IPS DF 19.7 (cell line): Measurements from ENCODE around the gene MAN1A1.

ENCODE experiments used
- DNase-seq: peaks from one replicate; pipeline ENCODE4 v3.0.0-alpha.2; 2013; ENCODE audit warnings: low read depth, low spot score

The MAN1A1 gene

GRCh38 chr6:119237177-119237715, 112.3 kb downstream of the MAN1A1 start:
- DNase-seq = no peak

GRCh38 chr6:119234941-119235340, 114.6 kb downstream of the MAN1A1 start:
- DNase-seq = no peak

- DNase-seq = no peak
Observed at GRCh38 chr6:119234457-119234856, 115.1 kb downstream of the MAN1A1 start.

GRCh38 chr6:119233312-119233984, 116.1 kb downstream of the MAN1A1 start:
- DNase-seq = no peak

- no peak for DNase-seq
Observed at GRCh38 chr6:119231394-119231793, 118.2 kb downstream of the MAN1A1 start.

GRCh38 chr6:119230160-119230559, 119.4 kb downstream of the MAN1A1 start:
- DNase-seq = no peak

- no peak for DNase-seq
Observed at GRCh38 chr6:119227377-119227776, 122.2 kb downstream of the MAN1A1 start.

GRCh38 chr6:119226089-119226488, 123.5 kb downstream of the MAN1A1 start:
- no peak for DNase-seq

- DNase-seq = no peak
Observed at GRCh38 chr6:119224095-119224701, 125.4 kb downstream of the MAN1A1 start.

GRCh38 chr6:119220452-119220851, 129.1 kb downstream of the MAN1A1 start:
- no peak for DNase-seq

GRCh38 chr6:119218548-119218947, 131.0 kb downstream of the MAN1A1 start:
- DNase-seq = no peak

GRCh38 chr6:119215885-119216590, 133.5 kb downstream of the MAN1A1 start:
- no peak for DNase-seq

GRCh38 chr6:119215309-119215708, 134.3 kb downstream of the MAN1A1 start:
- no peak for DNase-seq

- DNase-seq = no peak
Observed at GRCh38 chr6:119210596-119210995, 139.0 kb downstream of the MAN1A1 start.

GRCh38 chr6:119209452-119210205, 139.9 kb downstream of the MAN1A1 start:
- DNase-seq = no peak

- DNase-seq = no peak
Observed at GRCh38 chr6:119207971-119208725, 141.4 kb downstream of the MAN1A1 start.

GRCh38 chr6:119207327-119207726, 142.2 kb downstream of the MAN1A1 start:
- DNase-seq = no peak

- no peak for DNase-seq
Observed at GRCh38 chr6:119205911-119206618, 143.5 kb downstream of the MAN1A1 start.

- DNase-seq = no peak
Observed at GRCh38 chr6:119204719-119205118, 144.8 kb downstream of the MAN1A1 start.

- no peak for DNase-seq
Observed at GRCh38 chr6:119201480-119201879, 148.1 kb downstream of the MAN1A1 start.
